ENCODE data around the gene B4GALNT2.
"Not testable (repeated sequence)": the region's sequence is repeated elsewhere in the genome, so short reads cannot be mapped to it uniquely, and the experiment has no call there.

Gene B4GALNT2

GRCh38 chr17:49126183-49126859 is 6.2 kb upstream of the B4GALNT2 start:
- ATAC-seq (replicated peaks; ENCODE audit: extremely low read depth, poor library complexity, severe bottlenecking); H3K27ac Mint-ChIP-seq (ENCODE audit: low read depth); DNase-seq (ENCODE audit: low spot score in 2 of 2); H3K4me3 Mint-ChIP-seq; H3K9me3 Mint-ChIP-seq; H3K4me1 Mint-ChIP-seq; H3K36me3 Mint-ChIP-seq (ENCODE audit: insufficient read depth): not testable (repeated sequence)
- H3K27me3 Mint-ChIP-seq, result peaks cover 55% of the 10 kb centered on the region

GRCh38 chr17:49129359-49129950 is 3.1 kb upstream of the B4GALNT2 start:
- not testable (repeated sequence) for ATAC-seq (replicated peaks; ENCODE audit: extremely low read depth, poor library complexity, severe bottlenecking); H3K27ac Mint-ChIP-seq (ENCODE audit: low read depth); H3K36me3 Mint-ChIP-seq (ENCODE audit: insufficient read depth); H3K4me3 Mint-ChIP-seq; DNase-seq (ENCODE audit: low spot score in 2 of 2); H3K9me3 Mint-ChIP-seq; H3K4me1 Mint-ChIP-seq
- peaks cover 72% of the 10 kb centered on the region for H3K27me3 Mint-ChIP-seq

DNA sequence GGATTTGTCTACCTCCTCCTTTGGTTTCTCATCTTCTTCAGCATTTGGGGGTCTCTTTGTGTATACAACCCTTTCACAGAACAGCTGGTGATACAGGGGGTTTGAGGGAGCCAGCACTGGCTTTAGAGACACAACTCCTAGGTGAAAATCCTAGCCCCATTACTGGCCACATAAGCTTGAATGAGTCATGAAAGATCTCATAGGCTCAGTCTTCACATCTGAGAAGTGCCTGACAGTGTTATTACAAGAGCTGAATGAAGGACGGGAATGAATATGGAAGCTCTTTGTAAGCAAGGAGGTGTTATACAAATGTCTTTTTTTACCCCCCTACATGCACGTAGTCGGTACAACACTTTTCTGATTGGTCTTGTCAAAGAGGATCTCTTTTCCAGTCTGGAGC is 1.7 kb upstream of the B4GALNT2 start:
- no peak overlapping the region for H3K4me3 Mint-ChIP-seq
- H3K9me3 Mint-ChIP-seq, result no peaks in the 10 kb centered on the region
- peaks cover 86% of the 10 kb centered on the region for H3K27me3 Mint-ChIP-seq
- ATAC-seq (replicated peaks; ENCODE audit: extremely low read depth, poor library complexity, severe bottlenecking), result no peak
- H3K27ac Mint-ChIP-seq (ENCODE audit: low read depth), result no peak overlapping the region
- H3K4me1 Mint-ChIP-seq, result peaks cover 8% of the 10 kb centered on the region
- DNase-seq (ENCODE audit: low spot score in 2 of 2), result no peak
- H3K36me3 Mint-ChIP-seq (ENCODE audit: insufficient read depth), result peaks cover 1% of the 10 kb centered on the region

- Mint-ChIP-seq H3K9me3 (no peaks in the 10 kb centered on the region), H3K4me1 (peaks cover 8% of the 10 kb centered on the region), H3K36me3 (ENCODE audit: insufficient read depth) (peaks cover 1% of the 10 kb centered on the region), H3K27ac (ENCODE audit: low read depth) (no peak overlapping the region), H3K4me3 (peak overlapping the region; percentile 58), H3K27me3 (peaks cover 85% of the 10 kb centered on the region)
- no peak for ATAC-seq (replicated peaks; ENCODE audit: extremely low read depth, poor library complexity, severe bottlenecking)
- DNase-seq (ENCODE audit: low spot score in 2 of 2), result no peak
These were observed 261 bp upstream of the B4GALNT2 start for GRCh38 chr17:49132317-49132698.

- Mint-ChIP-seq H3K27me3 (peaks cover 55% of the 10 kb centered on the region), H3K9me3 (no peaks in the 10 kb centered on the region), H3K4me3 (no peak overlapping the region), H3K27ac (ENCODE audit: low read depth) (no peak overlapping the region), H3K4me1 (peaks cover 8% of the 10 kb centered on the region), H3K36me3 (ENCODE audit: insufficient read depth) (no peaks in the 10 kb centered on the region)
- ATAC-seq (replicated peaks; ENCODE audit: extremely low read depth, poor library complexity, severe bottlenecking) (no peak), DNase-seq (ENCODE audit: low spot score in 2 of 2) (no peak)
These were observed 3.8 kb downstream of the B4GALNT2 start for GRCh38 chr17:49136335-49136734.

- H3K27me3 Mint-ChIP-seq, result peaks cover 74% of the 10 kb centered on the region
- not testable (repeated sequence) for DNase-seq (ENCODE audit: low spot score in 2 of 2); H3K9me3 Mint-ChIP-seq; H3K4me3 Mint-ChIP-seq; H3K27ac Mint-ChIP-seq (ENCODE audit: low read depth); ATAC-seq (replicated peaks; ENCODE audit: extremely low read depth, poor library complexity, severe bottlenecking); H3K4me1 Mint-ChIP-seq; H3K36me3 Mint-ChIP-seq (ENCODE audit: insufficient read depth)
These were observed 13.1 kb downstream of the B4GALNT2 start for GRCh38 chr17:49145654-49146053.

DNA sequence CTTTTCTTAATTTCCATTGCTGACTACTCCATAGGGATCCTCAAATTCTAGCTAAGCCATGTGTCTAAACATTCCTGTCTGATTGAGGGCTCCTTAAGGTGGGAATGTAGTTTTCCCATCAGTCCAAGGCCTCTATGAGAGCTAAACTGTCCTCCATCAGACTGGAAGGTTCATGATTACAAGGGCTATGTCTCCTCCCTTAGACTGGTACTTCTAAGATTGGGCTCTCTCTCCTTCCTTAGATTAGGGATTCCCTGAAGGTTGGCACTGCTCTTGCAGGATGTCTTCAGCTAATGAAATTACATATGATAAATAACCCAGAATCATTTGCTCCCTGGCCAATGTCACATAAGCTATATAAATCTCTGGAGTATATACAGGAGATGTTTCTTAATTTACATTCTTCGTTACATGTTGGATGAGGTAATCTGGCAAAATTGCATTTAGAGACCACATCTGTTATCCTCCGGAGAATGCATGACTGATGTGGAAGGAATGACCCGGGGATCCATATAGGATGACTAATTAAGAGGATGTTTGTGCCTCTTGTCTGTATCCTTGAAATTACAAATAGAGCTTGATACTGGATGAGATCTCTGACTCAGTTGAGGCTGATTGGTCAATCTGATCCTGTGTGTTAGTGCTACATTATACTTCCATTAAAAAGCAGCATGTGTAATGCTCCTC is 14.2 kb downstream of the B4GALNT2 start:
- Mint-ChIP-seq H3K36me3 (ENCODE audit: insufficient read depth) (no peaks in the 10 kb centered on the region), H3K9me3 (no peaks in the 10 kb centered on the region), H3K4me1 (no peaks in the 10 kb centered on the region), H3K27me3 (peaks cover 66% of the 10 kb centered on the region), H3K4me3 (no peak overlapping the region), H3K27ac (ENCODE audit: low read depth) (no peak overlapping the region)
- ATAC-seq (replicated peaks; ENCODE audit: extremely low read depth, poor library complexity, severe bottlenecking) (no peak), DNase-seq (ENCODE audit: low spot score in 2 of 2) (no peak)

DNA sequence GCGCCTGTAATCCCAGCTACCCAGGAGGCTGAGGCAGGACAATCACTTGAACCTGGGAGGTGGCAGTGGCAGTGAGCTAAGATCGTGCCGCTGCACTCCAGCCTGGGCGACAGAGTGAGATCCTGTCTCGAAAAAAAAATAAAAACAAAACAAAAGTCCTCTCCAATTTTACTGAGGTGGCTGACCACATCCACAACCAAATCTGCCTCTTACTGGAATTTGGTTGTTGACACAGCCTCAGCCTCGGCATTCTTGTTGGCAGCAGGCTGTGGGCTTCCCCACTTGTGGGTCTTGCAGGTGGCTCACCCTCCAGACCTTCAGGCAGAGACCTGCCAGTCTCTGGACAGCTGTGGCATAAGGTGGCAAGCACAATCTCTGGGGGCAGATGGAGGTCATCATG is 15.6 kb downstream of the B4GALNT2 start:
- DNase-seq (ENCODE audit: low spot score in 2 of 2) (no peak), ATAC-seq (replicated peaks; ENCODE audit: extremely low read depth, poor library complexity, severe bottlenecking) (no peak)
- Mint-ChIP-seq H3K27me3 (peaks cover 59% of the 10 kb centered on the region), H3K36me3 (ENCODE audit: insufficient read depth) (no peaks in the 10 kb centered on the region), H3K27ac (ENCODE audit: low read depth) (no peak overlapping the region), H3K4me1 (no peaks in the 10 kb centered on the region), H3K4me3 (no peak overlapping the region), H3K9me3 (no peaks in the 10 kb centered on the region)

DNA sequence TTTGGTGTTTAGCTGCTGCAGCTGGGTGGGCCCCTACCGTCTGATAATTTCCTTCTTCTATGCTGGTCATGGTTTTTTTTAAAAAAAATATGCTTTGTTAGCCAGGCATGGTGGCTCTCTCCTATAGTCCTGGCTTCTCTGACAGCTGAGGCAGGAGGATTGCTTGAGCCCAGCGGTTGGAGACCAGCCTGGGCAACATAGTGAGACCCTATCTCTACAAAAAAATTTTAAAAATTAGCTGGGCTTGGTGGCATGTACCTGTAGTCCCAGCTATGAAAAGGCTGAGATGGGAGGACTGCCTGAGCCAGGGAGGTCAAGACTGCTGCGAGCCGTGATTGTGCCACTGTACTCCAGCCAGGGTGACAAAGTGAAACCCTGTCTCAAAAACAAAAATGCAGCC is 19.4 kb downstream of the B4GALNT2 start:
- Mint-ChIP-seq H3K27me3 (peaks cover 46% of the 10 kb centered on the region), H3K36me3 (ENCODE audit: insufficient read depth) (no peaks in the 10 kb centered on the region), H3K4me1 (no peaks in the 10 kb centered on the region), H3K9me3 (no peaks in the 10 kb centered on the region), H3K27ac (ENCODE audit: low read depth) (no peak overlapping the region), H3K4me3 (no peak overlapping the region)
- DNase-seq (ENCODE audit: low spot score in 2 of 2) (no peak), ATAC-seq (replicated peaks; ENCODE audit: extremely low read depth, poor library complexity, severe bottlenecking) (no peak)

GRCh38 chr17:49156256-49156655 is 23.7 kb downstream of the B4GALNT2 start:
- Mint-ChIP-seq H3K27me3 (peaks cover 77% of the 10 kb centered on the region), H3K4me3 (no peak overlapping the region)
- no peak for ATAC-seq (replicated peaks; ENCODE audit: extremely low read depth, poor library complexity, severe bottlenecking)

DNA sequence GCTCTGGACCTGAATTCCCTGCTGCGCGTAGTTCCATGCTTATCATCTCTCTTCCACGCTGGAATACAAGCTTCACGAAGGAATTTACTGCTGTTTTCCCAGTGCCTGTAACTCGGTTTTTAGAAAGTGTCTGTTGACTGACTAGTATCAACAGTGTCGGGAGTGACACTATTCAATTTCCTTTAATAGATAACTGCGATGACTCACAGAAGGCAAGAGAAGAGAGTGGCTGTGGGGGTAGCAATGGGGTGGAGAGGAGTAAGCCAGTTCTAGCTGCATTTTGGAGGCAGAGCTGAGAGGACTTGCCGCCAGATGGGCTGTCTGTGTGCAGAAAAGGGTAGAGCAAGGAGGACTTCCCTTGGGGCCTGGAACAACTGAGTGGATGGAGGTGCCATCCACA is 25.2 kb downstream of the B4GALNT2 start:
- Mint-ChIP-seq H3K27me3 (peaks cover 68% of the 10 kb centered on the region), H3K4me3 (no peak overlapping the region), H3K4me1 (no peaks in the 10 kb centered on the region), H3K9me3 (no peaks in the 10 kb centered on the region), H3K27ac (ENCODE audit: low read depth) (no peak overlapping the region), H3K36me3 (ENCODE audit: insufficient read depth) (peaks cover 2% of the 10 kb centered on the region)
- DNase-seq (ENCODE audit: low spot score in 2 of 2), result no peak
- no peak for ATAC-seq (replicated peaks; ENCODE audit: extremely low read depth, poor library complexity, severe bottlenecking)

More at GRCh38 chr17:49156256-49156655, 23.7 kb downstream of the B4GALNT2 start:
- no peak for DNase-seq (ENCODE audit: low spot score in 2 of 2)
- no peak overlapping the region for H3K27ac Mint-ChIP-seq (ENCODE audit: low read depth)
- no peaks in the 10 kb centered on the region for H3K9me3 Mint-ChIP-seq
- H3K36me3 Mint-ChIP-seq (ENCODE audit: insufficient read depth), result peaks cover 2% of the 10 kb centered on the region
- no peaks in the 10 kb centered on the region for H3K4me1 Mint-ChIP-seq

- peaks cover 63% of the 10 kb centered on the region for H3K27me3 Mint-ChIP-seq
These were observed 30.3 kb downstream of the B4GALNT2 start for GRCh38 chr17:49162866-49163265.

GRCh38 chr17:49165143-49165542 is 32.6 kb downstream of the B4GALNT2 start:
- DNase-seq (ENCODE audit: low spot score in 2 of 2), result no peak
- peaks cover 63% of the 10 kb centered on the region for H3K27me3 Mint-ChIP-seq
- H3K9me3 Mint-ChIP-seq, result no peaks in the 10 kb centered on the region
- no peak overlapping the region for H3K27ac Mint-ChIP-seq (ENCODE audit: low read depth)
- ATAC-seq (replicated peaks; ENCODE audit: extremely low read depth, poor library complexity, severe bottlenecking), result no peak
- H3K4me1 Mint-ChIP-seq, result no peaks in the 10 kb centered on the region
- no peaks in the 10 kb centered on the region for H3K36me3 Mint-ChIP-seq (ENCODE audit: insufficient read depth)
- no peak overlapping the region for H3K4me3 Mint-ChIP-seq

More at GRCh38 chr17:49162866-49163265, 30.3 kb downstream of the B4GALNT2 start:
- DNase-seq (ENCODE audit: low spot score in 2 of 2), result no peak
- no peak for ATAC-seq (replicated peaks; ENCODE audit: extremely low read depth, poor library complexity, severe bottlenecking)
- Mint-ChIP-seq H3K36me3 (ENCODE audit: insufficient read depth) (peaks cover 2% of the 10 kb centered on the region), H3K9me3 (no peaks in the 10 kb centered on the region), H3K4me3 (no peak overlapping the region), H3K27ac (ENCODE audit: low read depth) (no peak overlapping the region), H3K4me1 (no peaks in the 10 kb centered on the region)
